SK-N-SH (cell line): ENCODE data around the gene CTAG2. TPM values are rescaled to one million over a fixed set of nuclear protein-coding genes. Genes with fewer than 3 reads are reported as not detected.

ENCODE experiments used
- CTCF ChIA-PET: fragments of 300-600, 350-600 bp; formaldehyde crosslinking; extraction: SDS; loops from one replicate; lab custom pipeline; 2021; lab: Yijun Ruan, JAX
- POLR2A ChIA-PET: fragments of 350-600 bp; sonication (Branson Sonifier 250); formaldehyde crosslinking; extraction: SDS; loops from one replicate; lab custom pipeline; 2020; ENCODE audit warnings: antibody characterized with exemption, inconsistent platforms; lab: Yijun Ruan, JAX
- DNase-seq: peaks from one replicate; pipeline ENCODE4 v3.0.0; 2012
- H2AFZ ChIP-seq: fragments of 200-600 bp; sonication (generic); 2 replicates; pipeline ENCODE4 v1.8.1; 2016; ENCODE audit warnings: antibody characterized with exemption, mild to moderate bottlenecking, low read depth
- H3F3A ChIP-seq: fragments of 200-600 bp; sonication (generic); replicated peaks from 2 replicates; pipeline ENCODE3; 2016; ENCODE audit warnings: antibody characterized with exemption, mild to moderate bottlenecking; ENCODE audit not compliant: insufficient read depth
- H3K27ac ChIP-seq, 2 experiments: fragments of 200-500 bp in 1 of 2; fragments of 200-600 bp in 1 of 2; sonication (Bioruptor generic) in 1 of 2; sonication (generic), shearing (Covaris generic) in 1 of 2; 2 replicates each; pipeline versions ENCODE4 v1.5.1 to v1.6.1; 2014 to 2016; ENCODE audit warnings: low read depth in 2 of 2, inconsistent platforms in 1 of 2, low read length in 1 of 2, mild to moderate bottlenecking in 1 of 2, mixed read lengths in 1 of 2
- H3K27me3 ChIP-seq: fragments of 200-600 bp; sonication (generic), shearing (Covaris generic); 2 replicates; pipeline ENCODE4 v1.6.1; 2016; ENCODE audit warnings: mixed run types; ENCODE audit not compliant: insufficient read depth
- H3K36me3 ChIP-seq, 2 experiments: fragments of 200-500 bp in 1 of 2; fragments of 200-600 bp in 1 of 2; sonication (Bioruptor generic) in 1 of 2; sonication (generic) in 1 of 2; replicated peaks in 1 of 2; 2 replicates each; pipeline versions ENCODE3 to v1.5.1; 2014 to 2016; ENCODE audit warnings: low read length in 1 of 2, mild to moderate bottlenecking in 1 of 2; ENCODE audit not compliant: insufficient read depth in 2 of 2, control insufficient read depth in 1 of 2
- H3K4me1 ChIP-seq, 2 experiments: fragments of 200-500 bp in 1 of 2; fragments of 200-600 bp in 1 of 2; sonication (Bioruptor generic) in 1 of 2; sonication (generic), shearing (Covaris generic) in 1 of 2; 2 replicates each; pipeline versions ENCODE4 v1.5.1 to v1.6.1; 2014 to 2016; ENCODE audit warnings: low read depth in 1 of 2, low read length in 1 of 2, mixed run types in 1 of 2; ENCODE audit not compliant: insufficient read depth in 2 of 2, control insufficient read depth in 1 of 2
- H3K4me2 ChIP-seq: fragments of 200-600 bp; sonication (generic), shearing (Covaris generic); 2 replicates; pipeline ENCODE4 v1.6.1; 2017; ENCODE audit warnings: mixed run types
- H3K4me3 ChIP-seq, 2 experiments: fragments of 200-500 bp in 1 of 2; fragments of 200-600 bp in 1 of 2; sonication (Bioruptor generic) in 1 of 2; sonication (generic), shearing (Covaris generic) in 1 of 2; 2 replicates each; pipeline versions ENCODE4 v1.5.1 to v1.8.1; 2014 to 2016; ENCODE audit warnings: low read depth in 2 of 2, inconsistent platforms in 1 of 2, low read length in 1 of 2, mild to moderate bottlenecking in 1 of 2, mixed read lengths in 1 of 2, moderate library complexity in 1 of 2
- H3K79me2 ChIP-seq: fragments of 200-600 bp; sonication (generic); 2 replicates; pipeline ENCODE4 v1.8.1; 2017; ENCODE audit warnings: mild to moderate bottlenecking; ENCODE audit not compliant: insufficient read depth
- H3K9ac ChIP-seq: fragments of 200-600 bp; sonication (generic); 2 replicates; pipeline ENCODE4 v1.6.1; 2017; ENCODE audit warnings: mixed run types
- H3K9me2 ChIP-seq: fragments of 200-600 bp; sonication (generic); 2 replicates; pipeline ENCODE4 v1.6.1; 2017; ENCODE audit warnings: mixed run types
- H3K9me3 ChIP-seq: fragments of 200-600 bp; sonication (generic); 2 replicates; pipeline ENCODE4 v1.6.1; 2017; ENCODE audit warnings: mixed run types, mild to moderate bottlenecking, moderate library complexity
- H4K20me1 ChIP-seq: fragments of 200-600 bp; sonication (generic); 2 replicates; pipeline ENCODE4 v1.6.1; 2017; ENCODE audit warnings: mild to moderate bottlenecking, mixed run types; ENCODE audit not compliant: insufficient read depth
- CHD2 ChIP-seq: fragments of 150-350 bp; IDR thresholded peaks from 2 replicates; pipeline ENCODE4 v1.6.1; 2018; ENCODE audit warnings: low read length; ENCODE audit not compliant: partially characterized antibody
- CTCF ChIP-seq: fragments of 200-600 bp; sonication (generic); IDR thresholded peaks from 2 replicates; pipeline ENCODE4 v1.6.1; 2017; ENCODE audit warnings: antibody characterized with exemption, mild to moderate bottlenecking, moderate library complexity
- FOXM1 ChIP-seq: IDR thresholded peaks from 2 replicates; pipeline ENCODE4 v1.4.0; 2012; ENCODE audit warnings: low read depth, mild to moderate bottlenecking
- JUND ChIP-seq: IDR thresholded peaks from 2 replicates; pipeline ENCODE4 v1.4.0; 2012
- MAX ChIP-seq: IDR thresholded peaks from 2 replicates; pipeline ENCODE4 v1.4.0; 2012; ENCODE audit warnings: low read depth
- MXI1 ChIP-seq: IDR thresholded peaks from 2 replicates; pipeline ENCODE4 v1.6.1; 2012; ENCODE audit warnings: mild to moderate bottlenecking, low read depth, low read length, improper control_type of control experiment
- NFIC ChIP-seq: IDR thresholded peaks from 2 replicates; pipeline ENCODE4 v1.4.0; 2012; ENCODE audit warnings: borderline replicate concordance
- PBX3 ChIP-seq: IDR thresholded peaks from 2 replicates; pipeline ENCODE4; 2012
- RAD21 ChIP-seq: IDR thresholded peaks from 2 replicates; pipeline ENCODE4 v1.6.1; 2012; ENCODE audit warnings: mild to moderate bottlenecking, low read length
- REST ChIP-seq: IDR thresholded peaks from 2 replicates; pipeline ENCODE4 v1.6.1; 2012; ENCODE audit warnings: mild to moderate bottlenecking, low read depth, low read length, moderate library complexity
- RFX5 ChIP-seq: IDR thresholded peaks from 2 replicates; pipeline ENCODE4 v1.6.1; 2012; ENCODE audit warnings: mild to moderate bottlenecking, improper control_type of control experiment, low read length
- RXRA ChIP-seq: IDR thresholded peaks from 2 replicates; pipeline ENCODE4 v1.4.0; 2012; ENCODE audit warnings: low read depth, mild to moderate bottlenecking, borderline replicate concordance
- TAF1 ChIP-seq: IDR thresholded peaks from 2 replicates; pipeline ENCODE4 v1.6.1; 2012; ENCODE audit warnings: low read depth, mild to moderate bottlenecking, low read length, moderate library complexity, borderline replicate concordance
- USF1 ChIP-seq: IDR thresholded peaks from 2 replicates; pipeline ENCODE4 v1.4.0; 2012; ENCODE audit warnings: low read depth, borderline replicate concordance
- YY1 ChIP-seq: IDR thresholded peaks from 2 replicates; pipeline ENCODE4 v1.4.0; 2012; ENCODE audit warnings: low read depth, mild to moderate bottlenecking
- ZBTB33 ChIP-seq: IDR thresholded peaks from 2 replicates; pipeline ENCODE4 v1.4.0; 2012; ENCODE audit warnings: low read depth, borderline replicate concordance
- WGBS: methylation state at CpG from one replicate; pipeline ENCODE4 v1.1.6; 2017; ENCODE audit warnings: low lambda C conversion rate; 5-methylcytosine and 5-hydroxymethylcytosine counted together
- polyA plus RNA-seq, 3 experiments: library from polyadenylated mRNA; depleted of rRNA; stranded (reverse); fragments of >200 nt; gene quantifications; 2 replicates each; pipeline ENCODE4 v1.2.3, GENCODE V29; 2012

The CTAG2 gene
- polyA plus RNA-seq, 1 of the 3 experiments (the other 2 are of a cell fraction): 3.7 TPM

- no peak overlapping the region for H3K9ac ChIP-seq
- H3K4me3 ChIP-seq: no peak overlapping the region
- H3K36me3 ChIP-seq: no peaks in the 10 kb centered on the region
- no peak overlapping the region for H3K4me2 ChIP-seq
- no peaks in the 10 kb centered on the region for H4K20me1 ChIP-seq
- DNase-seq: no peak
- POLR2A ChIA-PET: no interaction called here
- no peaks in the 10 kb centered on the region for H3K9me3 ChIP-seq
- peaks cover 0 to 10% of the 10 kb centered on the region in 2 experiments; a peak in 1 of 4 replicates for H3K4me1 ChIP-seq
- CTCF ChIA-PET: no interaction called here
- peaks cover 8% of the 10 kb centered on the region for H3F3A ChIP-seq
- WGBS: 35% methylated on average over 6 of the region's 6 CpGs
- TF ChIP-seq MXI1 (no peak), MAX (no peak), RXRA (no peak), USF1 (no peak), RFX5 (no peak), NFIC (no peak), RAD21 (no peak), TAF1 (no peak), YY1 (no peak), ZBTB33 (no peak), CTCF (no peak), JUND (no peak), FOXM1 (no peak), REST (no peak), CHD2 (no peak), PBX3 (no peak)
- H2AFZ ChIP-seq: no peak overlapping the region
- H3K27me3 ChIP-seq: peaks cover 8% of the 10 kb centered on the region; the same call in 1 of the 2 replicates
- no peaks in the 10 kb centered on the region for H3K79me2 ChIP-seq
- H3K9me2 ChIP-seq: no peaks in the 10 kb centered on the region
- no peak overlapping the region for H3K27ac ChIP-seq
Observed at GRCh38 chrX:154605566-154605965, 47.8 kb downstream of the CTAG2 start.
